Epithelial cell of proximal tubule (primary cell): ENCODE measurements around the gene TCN2. TPM values are rescaled to one million over a fixed set of nuclear protein-coding genes. Genes with fewer than 3 reads are reported as not detected.

Experiments used
- DNase-seq: peaks from one replicate; pipeline ENCODE4 v3.0.0-alpha.2; 2011; ENCODE audit warnings: low read depth
- H3K4me3 ChIP-seq: 2 replicates; pipeline ENCODE4 v1.5.1; 2011; ENCODE audit warnings: low read depth, mild to moderate bottlenecking, low read length
- total RNA-seq: library from RNA; depleted of rRNA; stranded (reverse); fragments of >200 nt; gene quantifications from 2 replicates; pipeline ENCODE4 v1.2.3, GENCODE V29; 2015
- TF ChIP-seq, protein P1 (sequence below): conservative IDR thresholded peaks from 2 replicates; pipeline ENCODE4 v1.5.1; 2012; ENCODE audit warnings: low read depth, mild to moderate bottlenecking, low read length

TCN2 gene
- total RNA-seq, 1 donor from 2014 or later = 6.9 TPM

DNA sequence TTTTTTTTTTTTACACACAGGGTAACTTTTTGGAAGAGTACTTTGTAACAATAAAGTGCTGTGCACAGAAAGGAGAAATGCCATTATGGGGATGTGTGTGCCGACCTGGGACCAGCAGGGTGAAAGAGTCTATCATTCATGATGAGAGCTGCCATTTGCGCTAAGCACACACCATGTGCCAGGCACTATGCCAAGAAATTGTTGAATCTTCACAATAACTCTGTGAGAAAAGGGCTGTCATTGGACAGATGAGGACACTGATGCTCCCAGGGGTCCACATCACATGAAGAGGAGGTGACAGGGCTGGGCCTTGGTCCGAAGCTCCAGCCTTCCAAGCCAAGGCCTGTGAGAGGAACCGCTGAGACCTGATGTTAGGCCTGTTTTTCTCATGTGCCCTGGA lies 55.1 kb downstream of the TCN2 start:
- no peak for DNase-seq
- TF ChIP-seq, protein P1, sequence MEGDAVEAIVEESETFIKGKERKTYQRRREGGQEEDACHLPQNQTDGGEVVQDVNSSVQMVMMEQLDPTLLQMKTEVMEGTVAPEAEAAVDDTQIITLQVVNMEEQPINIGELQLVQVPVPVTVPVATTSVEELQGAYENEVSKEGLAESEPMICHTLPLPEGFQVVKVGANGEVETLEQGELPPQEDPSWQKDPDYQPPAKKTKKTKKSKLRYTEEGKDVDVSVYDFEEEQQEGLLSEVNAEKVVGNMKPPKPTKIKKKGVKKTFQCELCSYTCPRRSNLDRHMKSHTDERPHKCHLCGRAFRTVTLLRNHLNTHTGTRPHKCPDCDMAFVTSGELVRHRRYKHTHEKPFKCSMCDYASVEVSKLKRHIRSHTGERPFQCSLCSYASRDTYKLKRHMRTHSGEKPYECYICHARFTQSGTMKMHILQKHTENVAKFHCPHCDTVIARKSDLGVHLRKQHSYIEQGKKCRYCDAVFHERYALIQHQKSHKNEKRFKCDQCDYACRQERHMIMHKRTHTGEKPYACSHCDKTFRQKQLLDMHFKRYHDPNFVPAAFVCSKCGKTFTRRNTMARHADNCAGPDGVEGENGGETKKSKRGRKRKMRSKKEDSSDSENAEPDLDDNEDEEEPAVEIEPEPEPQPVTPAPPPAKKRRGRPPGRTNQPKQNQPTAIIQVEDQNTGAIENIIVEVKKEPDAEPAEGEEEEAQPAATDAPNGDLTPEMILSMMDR = no peak
- no peak overlapping the region for H3K4me3 ChIP-seq

DNA sequence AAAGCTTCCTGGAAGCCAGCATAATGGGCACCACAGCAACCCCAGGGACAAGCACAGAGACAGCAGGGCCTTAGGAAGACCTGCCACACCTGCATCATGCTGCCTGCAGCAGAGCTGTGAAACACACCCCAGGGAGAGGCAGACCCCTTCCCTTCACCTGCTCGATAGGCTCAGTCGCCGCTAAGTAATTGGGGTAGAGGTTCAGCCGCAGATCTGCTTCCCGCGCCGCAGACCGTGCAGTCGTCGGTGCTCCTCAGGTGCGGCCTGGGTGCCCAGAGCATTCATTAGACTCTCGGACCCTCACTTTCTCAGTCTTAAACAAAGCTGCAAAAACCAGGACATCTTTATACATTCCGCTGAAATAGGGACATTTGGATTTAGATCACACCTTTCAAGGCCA lies 57.8 kb downstream of the TCN2 start:
- TF ChIP-seq, protein P1 = no peak
- no peak for DNase-seq
- no peak overlapping the region for H3K4me3 ChIP-seq

DNA sequence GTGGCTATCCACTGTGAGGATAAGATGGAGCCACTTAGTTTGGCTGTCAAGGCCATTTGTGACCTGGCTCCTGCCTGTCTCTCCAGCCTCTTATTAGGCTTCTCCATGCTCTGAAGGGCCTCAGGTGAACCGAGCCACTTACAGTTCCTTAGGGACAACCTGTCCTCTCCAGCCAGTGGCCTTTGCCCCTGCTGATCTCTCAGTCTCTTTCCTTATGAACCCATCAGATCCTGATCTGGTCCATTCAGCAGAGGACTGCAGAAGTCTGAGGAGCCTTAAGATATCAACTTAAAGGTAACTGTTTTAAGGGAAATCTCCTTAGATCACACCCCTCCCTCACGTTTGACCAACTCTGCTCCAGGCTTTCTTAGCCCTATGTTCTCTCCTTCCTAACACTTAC lies 58.3 kb downstream of the TCN2 start:
- no peak overlapping the region for H3K4me3 ChIP-seq
- no peak for DNase-seq
- TF ChIP-seq, protein P1 = no peak

DNA sequence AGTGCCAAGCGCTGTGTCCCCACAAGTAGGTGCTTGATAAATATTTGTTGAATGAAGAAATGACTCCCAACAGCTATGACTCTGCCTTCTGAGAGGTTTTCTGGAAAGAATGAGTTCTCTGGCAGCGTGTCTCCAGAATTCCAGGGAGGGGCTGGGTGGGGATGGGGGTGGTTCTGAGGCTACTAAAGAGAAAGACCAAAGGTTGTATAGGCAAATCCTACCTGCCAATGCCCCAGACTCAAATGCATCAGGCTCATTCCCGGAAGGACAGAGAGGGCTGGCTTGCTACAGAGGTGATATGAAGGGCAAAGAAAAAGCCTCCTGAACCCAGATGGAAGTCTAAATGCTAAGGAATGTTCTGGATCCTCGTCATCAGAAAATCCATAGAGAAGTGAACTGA lies 58.8 kb downstream of the TCN2 start:
- H3K4me3 ChIP-seq = no peak overlapping the region

DNA sequence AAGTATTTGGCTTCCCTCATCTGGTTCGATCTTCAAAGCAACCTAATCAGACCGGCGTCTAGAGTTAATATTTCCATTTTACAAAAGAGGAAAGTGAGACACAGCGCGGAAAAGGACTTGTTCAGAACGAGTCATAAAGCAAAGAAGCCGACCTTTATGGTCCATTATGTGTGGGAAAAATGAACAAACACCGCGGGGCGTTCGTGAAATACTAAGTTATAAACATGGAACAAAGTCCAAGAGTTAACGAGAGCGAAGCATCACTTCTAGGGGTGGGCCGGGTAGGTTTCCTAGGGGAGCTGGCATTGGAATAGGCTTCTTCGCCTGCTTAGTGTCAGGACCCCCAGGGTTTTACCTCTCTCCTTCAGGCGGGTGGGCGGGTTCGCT lies 60.1 kb downstream of the TCN2 start:
- H3K4me3 ChIP-seq = peak overlapping the region; percentile 72
- DNase-seq = no peak
- TF ChIP-seq, protein P1 = no peak

More for the DNA sequence above, 58.8 kb downstream of the TCN2 start:
- DNase-seq = no peak
- TF ChIP-seq, protein P1 = no peak

DNA sequence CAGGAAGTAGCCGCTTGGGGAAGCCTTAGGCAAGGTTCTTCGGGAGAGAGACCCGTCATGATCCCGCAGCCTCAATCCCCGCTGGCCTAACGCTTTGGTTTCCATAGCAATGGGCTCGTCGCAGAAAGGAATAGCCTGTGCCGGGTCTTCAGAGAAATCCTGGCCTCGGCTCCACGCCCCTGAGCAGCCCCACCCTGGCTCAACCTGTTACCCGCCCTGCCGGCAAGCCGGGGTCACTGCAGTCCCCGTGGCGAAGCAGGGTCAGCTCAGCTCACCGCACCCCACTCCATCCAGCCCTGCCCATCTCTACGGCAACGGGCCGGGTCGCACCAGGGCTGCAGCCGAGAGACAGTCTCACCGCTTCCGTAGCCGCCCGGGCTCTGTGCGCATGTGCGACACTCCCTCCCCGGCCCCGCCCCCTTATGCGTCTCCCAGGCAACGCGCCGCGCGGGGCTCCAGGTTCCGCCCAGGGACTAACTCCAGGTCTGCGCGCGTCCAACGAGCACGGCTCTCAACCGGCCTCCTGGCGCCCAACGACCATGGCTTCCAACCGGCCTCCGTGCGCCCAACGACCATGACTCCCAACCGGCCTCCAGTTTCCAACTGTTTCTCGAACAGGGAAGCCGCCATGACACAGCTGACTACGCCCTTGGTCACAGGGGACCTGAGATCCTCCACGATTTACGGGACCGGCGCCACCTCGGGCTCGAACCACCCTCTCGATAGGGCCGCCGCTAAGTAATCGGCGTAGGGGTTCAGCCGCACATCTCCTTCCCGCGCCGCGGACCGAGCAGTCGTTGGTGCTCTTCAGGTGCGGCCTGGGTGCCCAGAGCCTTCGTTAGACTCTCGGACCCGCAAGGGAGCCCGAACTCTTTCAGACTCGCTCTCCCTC lies 60.8 kb downstream of the TCN2 start, which contains the start of gene DUSP18:
TSS of gene DUSP18 (minus strand) at position 382 of the 892 bp plus-strand sequence. CDS start 3,872 bp downstream, outside the sequence.
- peak within 1 kb of the TSS; percentile 72 for H3K4me3 ChIP-seq
- DNase-seq = no peak
- TF ChIP-seq, protein P1 = peak; percentile 35

DNA sequence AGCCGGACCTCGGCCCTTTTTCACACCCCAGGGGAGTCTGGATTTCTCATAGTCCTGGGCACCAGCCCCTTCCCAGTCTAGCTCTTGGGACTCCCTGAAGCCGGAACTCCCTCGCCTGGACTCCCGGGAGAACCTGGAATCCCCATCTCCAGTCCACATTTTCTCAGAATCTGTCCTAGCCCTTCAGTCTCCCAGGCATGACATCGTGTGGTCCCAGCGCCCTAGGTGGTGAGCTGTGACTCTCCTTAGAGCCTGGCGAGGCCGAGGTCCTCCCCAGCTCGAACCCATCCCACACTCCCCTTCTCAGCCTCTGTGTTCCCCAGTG lies 61.4 kb downstream of the TCN2 start:
- H3K4me3 ChIP-seq = peak overlapping the region; percentile 72
- no peak for DNase-seq
- TF ChIP-seq, protein P1 = no peak
